Measurements from ENCODE around the gene CRYM. TPM values are rescaled to one million over a fixed set of nuclear protein-coding genes. Genes with fewer than 3 reads are reported as not detected.

Gene CRYM
- total RNA-seq, 3 donors from 2014 or later (not counting 1 experiment from before 2014, with no cell fraction given), result not detected

DNA sequence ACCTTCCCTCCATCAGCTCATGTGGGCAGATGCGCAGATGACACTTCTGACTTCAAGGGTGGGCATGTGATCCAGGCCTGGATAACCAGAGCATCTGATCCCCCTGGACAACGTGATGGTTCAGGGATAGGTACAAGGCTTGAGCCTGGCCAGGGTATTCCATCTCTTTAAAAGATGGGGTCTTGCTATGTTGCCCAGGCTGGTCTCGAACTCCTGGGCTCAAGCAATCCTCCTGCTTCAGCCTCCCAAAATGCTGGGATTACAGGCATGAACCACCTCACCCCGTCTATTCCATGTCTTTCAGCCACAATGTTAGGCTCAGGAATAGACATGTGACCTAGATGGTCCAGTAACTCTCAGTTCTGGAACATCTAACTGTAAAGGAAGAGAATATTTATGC is 20.8 kb downstream of the CRYM start:
- no peak overlapping the region for H3K4me3 Mint-ChIP-seq
- no peak for DNase-seq
- peaks cover 9 to 27% of the 10 kb centered on the region in 2 donors for H3K27me3 Mint-ChIP-seq (ENCODE audit: low read depth in 2 of 2)
- WGBS (ENCODE audit: insufficient coverage), result 73% methylated on average over 4 of the region's 4 CpGs
- Histone ChIP-seq H3K4me3 (ENCODE audit: low read length) (no peak overlapping the region), H3K36me3 (ENCODE audit: control insufficient read depth, insufficient read depth, low read length) (no peaks in the 10 kb centered on the region), H3K27ac (ENCODE audit: low read length) (no peak overlapping the region), H3K9me3 (ENCODE audit: control insufficient read depth, insufficient read depth, low read length) (no peaks in the 10 kb centered on the region), H3K27me3 (ENCODE audit: control insufficient read depth, insufficient read depth, low read length) (no peaks in the 10 kb centered on the region), H3K4me1 (ENCODE audit: control insufficient read depth, insufficient read depth, low read length) (no peaks in the 10 kb centered on the region)
- intact Hi-C loops (cut with micrococcal nuclease), result no loop called here
- no peak overlapping the region for H3K27ac Mint-ChIP-seq
- TF ChIP-seq, protein P1, sequence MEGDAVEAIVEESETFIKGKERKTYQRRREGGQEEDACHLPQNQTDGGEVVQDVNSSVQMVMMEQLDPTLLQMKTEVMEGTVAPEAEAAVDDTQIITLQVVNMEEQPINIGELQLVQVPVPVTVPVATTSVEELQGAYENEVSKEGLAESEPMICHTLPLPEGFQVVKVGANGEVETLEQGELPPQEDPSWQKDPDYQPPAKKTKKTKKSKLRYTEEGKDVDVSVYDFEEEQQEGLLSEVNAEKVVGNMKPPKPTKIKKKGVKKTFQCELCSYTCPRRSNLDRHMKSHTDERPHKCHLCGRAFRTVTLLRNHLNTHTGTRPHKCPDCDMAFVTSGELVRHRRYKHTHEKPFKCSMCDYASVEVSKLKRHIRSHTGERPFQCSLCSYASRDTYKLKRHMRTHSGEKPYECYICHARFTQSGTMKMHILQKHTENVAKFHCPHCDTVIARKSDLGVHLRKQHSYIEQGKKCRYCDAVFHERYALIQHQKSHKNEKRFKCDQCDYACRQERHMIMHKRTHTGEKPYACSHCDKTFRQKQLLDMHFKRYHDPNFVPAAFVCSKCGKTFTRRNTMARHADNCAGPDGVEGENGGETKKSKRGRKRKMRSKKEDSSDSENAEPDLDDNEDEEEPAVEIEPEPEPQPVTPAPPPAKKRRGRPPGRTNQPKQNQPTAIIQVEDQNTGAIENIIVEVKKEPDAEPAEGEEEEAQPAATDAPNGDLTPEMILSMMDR (IDR thresholded peaks at IDR 0.05), result no peak
- H3K9me3 Mint-ChIP-seq, result no peaks in the 10 kb centered on the region
- no peak for ATAC-seq
- no peaks in the 10 kb centered on the region for H3K36me3 Mint-ChIP-seq
- no peaks in the 10 kb centered on the region for H3K4me1 Mint-ChIP-seq

DNA sequence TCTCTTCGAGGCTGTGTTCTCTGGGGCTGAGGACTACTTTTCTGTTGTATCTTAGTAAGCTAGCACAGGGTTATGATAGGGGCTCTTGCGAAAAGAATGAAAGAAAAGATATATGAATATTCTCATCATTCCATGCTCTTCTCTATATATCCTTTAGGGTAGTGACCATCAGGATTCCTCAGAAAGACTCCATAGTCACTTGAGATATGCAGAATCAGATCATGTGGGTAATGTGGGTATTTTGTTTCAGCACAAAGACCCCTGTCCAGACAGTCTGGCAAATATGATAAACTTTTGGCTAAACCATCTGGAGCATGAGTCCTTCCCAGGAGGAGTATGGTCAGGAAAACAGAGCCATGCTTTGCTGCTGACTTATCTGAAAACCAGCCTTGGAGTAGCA is 21.5 kb downstream of the CRYM start:
- H3K27me3 ChIP-seq (ENCODE audit: control insufficient read depth, insufficient read depth, low read length), result no peaks in the 10 kb centered on the region
- no CpG with 5 or more reads among the region's 2 CpGs for WGBS (ENCODE audit: insufficient coverage)

DNA sequence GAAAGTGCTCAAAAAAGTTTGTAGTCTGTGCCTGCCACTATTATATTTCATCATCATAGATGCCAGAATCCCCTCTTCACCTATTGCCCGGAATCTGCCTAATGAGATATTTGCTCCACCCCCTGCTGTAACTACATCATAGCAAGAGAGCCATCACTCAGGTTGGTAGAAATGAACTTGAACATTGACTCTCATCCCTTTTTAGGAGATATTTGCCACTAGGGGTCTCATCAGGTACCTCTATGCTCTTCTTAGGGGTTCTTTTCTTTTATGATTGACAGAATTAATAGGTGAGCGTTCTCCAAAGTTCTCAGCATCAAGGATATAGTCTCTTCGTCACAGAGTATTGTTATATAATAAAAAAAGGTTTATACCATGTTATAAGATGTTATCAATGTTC is 24.6 kb downstream of the CRYM start:
- TF ChIP-seq, protein P1 (IDR thresholded peaks at IDR 0.05), result no peak
- WGBS (ENCODE audit: insufficient coverage), result 75% methylated on average over 1 of the region's 3 CpGs
- DNase-seq (no peak), ATAC-seq (no peak)
- Mint-ChIP-seq H3K27me3 (ENCODE audit: low read depth in 2 of 2) (peaks cover 15 to 24% of the 10 kb centered on the region in 2 donors), H3K9me3 (no peaks in the 10 kb centered on the region), H3K4me1 (peaks cover 0 to 5% of the 10 kb centered on the region in 2 donors), H3K27ac (no peak overlapping the region), H3K4me3 (no peak overlapping the region), H3K36me3 (no peaks in the 10 kb centered on the region)
- H3K4me1 ChIP-seq (ENCODE audit: control insufficient read depth, insufficient read depth, low read length), result no peaks in the 10 kb centered on the region
- H3K27ac ChIP-seq (ENCODE audit: low read length), result no peak overlapping the region
- no peaks in the 10 kb centered on the region for H3K36me3 ChIP-seq (ENCODE audit: control insufficient read depth, insufficient read depth, low read length)
- intact Hi-C loops (cut with micrococcal nuclease), result no loop called here
- H3K27me3 ChIP-seq (ENCODE audit: control insufficient read depth, insufficient read depth, low read length), result no peaks in the 10 kb centered on the region
- H3K4me3 ChIP-seq (ENCODE audit: low read length), result no peak overlapping the region
- H3K9me3 ChIP-seq (ENCODE audit: control insufficient read depth, insufficient read depth, low read length), result no peaks in the 10 kb centered on the region

More for the DNA sequence above, 21.5 kb downstream of the CRYM start:
- Mint-ChIP-seq H3K9me3 (no peaks in the 10 kb centered on the region), H3K4me1 (no peaks in the 10 kb centered on the region), H3K27me3 (ENCODE audit: low read depth in 2 of 2) (peaks cover 9 to 27% of the 10 kb centered on the region in 2 donors), H3K27ac (no peak overlapping the region), H3K4me3 (no peak overlapping the region), H3K36me3 (no peaks in the 10 kb centered on the region)
- Histone ChIP-seq H3K4me1 (ENCODE audit: control insufficient read depth, insufficient read depth, low read length) (no peaks in the 10 kb centered on the region), H3K4me3 (ENCODE audit: low read length) (no peak overlapping the region), H3K36me3 (ENCODE audit: control insufficient read depth, insufficient read depth, low read length) (no peaks in the 10 kb centered on the region), H3K27ac (ENCODE audit: low read length) (no peak overlapping the region), H3K9me3 (ENCODE audit: control insufficient read depth, insufficient read depth, low read length) (no peaks in the 10 kb centered on the region)
- intact Hi-C loops (cut with micrococcal nuclease), result no loop called here
- TF ChIP-seq, protein P1 (IDR thresholded peaks at IDR 0.05), result no peak
- DNase-seq (no peak), ATAC-seq (no peak)

Measured in natural killer cell (primary cell).